Measurements from ENCODE around the gene XRRA1. TPM values are rescaled to one million over a fixed set of nuclear protein-coding genes. Genes with fewer than 3 reads are reported as not detected.

Gene XRRA1
- total and polyA plus RNA-seq, 2 of the 13 experiments (the other 11 are each of a cell fraction or from before 2014, with no cell fraction given), result 7.6 to 10.5 TPM

DNA sequence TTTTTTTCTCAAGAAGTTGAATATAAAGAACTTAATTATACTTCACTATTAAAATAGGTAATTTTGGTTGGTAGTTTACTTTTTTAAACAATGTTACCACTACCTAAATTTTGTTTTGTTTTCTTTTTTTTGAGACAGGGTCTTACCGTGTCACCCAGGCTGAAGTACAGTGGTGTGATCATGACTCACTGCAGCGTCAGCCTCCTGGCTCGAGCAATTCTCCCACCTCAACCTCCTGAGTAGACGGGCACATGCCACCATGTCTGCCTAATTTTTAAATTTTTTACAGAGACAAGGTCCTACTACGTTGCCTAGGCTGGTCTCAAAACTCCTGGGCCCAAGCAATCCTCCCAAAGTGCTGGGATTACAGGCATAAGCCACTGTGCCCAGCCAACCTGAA lies 17.8 kb upstream of the XRRA1 start:
- H3K27ac ChIP-seq (ENCODE audit: extremely low read length, insufficient read depth, low read length), result no peak overlapping the region
- 96% methylated on average over 5 of the region's 5 CpGs for WGBS (ENCODE audit: low lambda C conversion rate)
- H3K4me2 ChIP-seq (ENCODE audit: low read depth, low read length), result no peak overlapping the region
- POLR2A ChIA-PET, result interaction anchor here (1.4 kb wide), 1 partner anchor 22 kb away, joined by 5 read pairs; the partner anchor contains the start of gene NEU3
- H2AFZ ChIP-seq (ENCODE audit: low read length), result no peak overlapping the region
- CTCF ChIA-PET (ENCODE audit: low intra/inter-chr PET ratio, low total read pairs), result no interaction called here
- H3K9me3 ChIP-seq (ENCODE audit: low read length), result no peaks in the 10 kb centered on the region
- H3K4me1 ChIP-seq (ENCODE audit: insufficient read depth, low read length), result no peaks in the 10 kb centered on the region
- DNase-seq (ENCODE audit: low spot score) (no peak), ATAC-seq (no peak), FAIRE-seq (no peak)
- no peak overlapping the region for H3K9ac ChIP-seq (ENCODE audit: insufficient read depth, low read depth, low read length)
- peaks cover 35% of the 10 kb centered on the region for H3K79me2 ChIP-seq (ENCODE audit: insufficient read depth, low read length)
- BruUV-seq (replicated peaks), result no TSS peak
- H3K27me3 ChIP-seq (ENCODE audit: control insufficient read depth in 1 of 2, insufficient read depth in 2 of 2, low read length in 2 of 2), result no peaks in the 10 kb centered on the region
- in situ Hi-C loops (cut with HindIII; ENCODE audit: extremely low pct_ligation_motif_present, low pct_unique_long_range_greater_than_20kb), result no loop called here
- H3K4me3 ChIP-seq (replicated peaks in 1 of 3; ENCODE audit: insufficient read depth in 1 of 3, low read depth in 2 of 3, low read length in 3 of 3), result no peak overlapping the region
- H3K36me3 ChIP-seq (replicated peaks in 1 of 2; ENCODE audit: control insufficient read depth in 1 of 2, insufficient read depth in 2 of 2, low read length in 2 of 2), result peaks cover 13 to 60% of the 10 kb centered on the region in 2 experiments
- intact Hi-C loops (cut with micrococcal nuclease; ENCODE audit: unreplicated experiment), result no loop called here
- peaks cover 20% of the 10 kb centered on the region for H4K20me1 ChIP-seq (ENCODE audit: insufficient read depth, low read length)
- TF ChIP-seq, protein P1, sequence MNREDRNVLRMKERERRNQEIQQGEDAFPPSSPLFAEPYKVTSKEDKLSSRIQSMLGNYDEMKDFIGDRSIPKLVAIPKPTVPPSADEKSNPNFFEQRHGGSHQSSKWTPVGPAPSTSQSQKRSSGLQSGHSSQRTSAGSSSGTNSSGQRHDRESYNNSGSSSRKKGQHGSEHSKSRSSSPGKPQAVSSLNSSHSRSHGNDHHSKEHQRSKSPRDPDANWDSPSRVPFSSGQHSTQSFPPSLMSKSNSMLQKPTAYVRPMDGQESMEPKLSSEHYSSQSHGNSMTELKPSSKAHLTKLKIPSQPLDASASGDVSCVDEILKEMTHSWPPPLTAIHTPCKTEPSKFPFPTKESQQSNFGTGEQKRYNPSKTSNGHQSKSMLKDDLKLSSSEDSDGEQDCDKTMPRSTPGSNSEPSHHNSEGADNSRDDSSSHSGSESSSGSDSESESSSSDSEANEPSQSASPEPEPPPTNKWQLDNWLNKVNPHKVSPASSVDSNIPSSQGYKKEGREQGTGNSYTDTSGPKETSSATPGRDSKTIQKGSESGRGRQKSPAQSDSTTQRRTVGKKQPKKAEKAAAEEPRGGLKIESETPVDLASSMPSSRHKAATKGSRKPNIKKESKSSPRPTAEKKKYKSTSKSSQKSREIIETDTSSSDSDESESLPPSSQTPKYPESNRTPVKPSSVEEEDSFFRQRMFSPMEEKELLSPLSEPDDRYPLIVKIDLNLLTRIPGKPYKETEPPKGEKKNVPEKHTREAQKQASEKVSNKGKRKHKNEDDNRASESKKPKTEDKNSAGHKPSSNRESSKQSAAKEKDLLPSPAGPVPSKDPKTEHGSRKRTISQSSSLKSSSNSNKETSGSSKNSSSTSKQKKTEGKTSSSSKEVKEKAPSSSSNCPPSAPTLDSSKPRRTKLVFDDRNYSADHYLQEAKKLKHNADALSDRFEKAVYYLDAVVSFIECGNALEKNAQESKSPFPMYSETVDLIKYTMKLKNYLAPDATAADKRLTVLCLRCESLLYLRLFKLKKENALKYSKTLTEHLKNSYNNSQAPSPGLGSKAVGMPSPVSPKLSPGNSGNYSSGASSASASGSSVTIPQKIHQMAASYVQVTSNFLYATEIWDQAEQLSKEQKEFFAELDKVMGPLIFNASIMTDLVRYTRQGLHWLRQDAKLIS (CRISPR knock-in tag; IDR thresholded peaks at IDR 0.05), result no peak
- TF ChIP-seq SRSF9 (IDR thresholded peaks at IDR 0.05; ENCODE audit: borderline replicate concordance, insufficient read depth, low read depth, low read length, poor library complexity, severe bottlenecking) (no peak), SRSF4 (IDR thresholded peaks at IDR 0.05; ENCODE audit: low read depth, low read length, poor library complexity, severe bottlenecking) (no peak), RBM22 (optimal IDR thresholded peaks at IDR 0.05; ENCODE audit: low read length) (no peak), ZSCAN20 (CRISPR knock-in tag; IDR thresholded peaks at IDR 0.05; ENCODE audit: borderline replicate concordance) (no peak), ISL2 (CRISPR knock-in tag; IDR thresholded peaks at IDR 0.05) (no peak), ZNF703 (CRISPR knock-in tag; IDR thresholded peaks at IDR 0.05; ENCODE audit: borderline replicate concordance) (no peak), GABPB1 (CRISPR knock-in tag; IDR thresholded peaks at IDR 0.05) (no peak), RARA (CRISPR knock-in tag; IDR thresholded peaks at IDR 0.05) (no peak), ZNF256 (CRISPR knock-in tag; conservative IDR thresholded peaks at IDR 0.05) (no peak), PRMT3 (CRISPR knock-in tag; IDR thresholded peaks at IDR 0.05; ENCODE audit: borderline replicate concordance, low read depth) (no peak), ISX (CRISPR knock-in tag; conservative IDR thresholded peaks at IDR 0.05) (no peak), IRX3 (CRISPR knock-in tag; IDR thresholded peaks at IDR 0.05; ENCODE audit: borderline replicate concordance, low read depth) (no peak), LCORL (IDR thresholded peaks at IDR 0.05) (no peak), LCORL (CRISPR knock-in tag; IDR thresholded peaks at IDR 0.05) (no peak)
- TF ChIP-seq, protein P2, sequence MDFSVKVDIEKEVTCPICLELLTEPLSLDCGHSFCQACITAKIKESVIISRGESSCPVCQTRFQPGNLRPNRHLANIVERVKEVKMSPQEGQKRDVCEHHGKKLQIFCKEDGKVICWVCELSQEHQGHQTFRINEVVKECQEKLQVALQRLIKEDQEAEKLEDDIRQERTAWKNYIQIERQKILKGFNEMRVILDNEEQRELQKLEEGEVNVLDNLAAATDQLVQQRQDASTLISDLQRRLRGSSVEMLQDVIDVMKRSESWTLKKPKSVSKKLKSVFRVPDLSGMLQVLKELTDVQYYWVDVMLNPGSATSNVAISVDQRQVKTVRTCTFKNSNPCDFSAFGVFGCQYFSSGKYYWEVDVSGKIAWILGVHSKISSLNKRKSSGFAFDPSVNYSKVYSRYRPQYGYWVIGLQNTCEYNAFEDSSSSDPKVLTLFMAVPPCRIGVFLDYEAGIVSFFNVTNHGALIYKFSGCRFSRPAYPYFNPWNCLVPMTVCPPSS (IDR thresholded peaks at IDR 0.05), result no peak
- TF ChIP-seq, protein P3, sequence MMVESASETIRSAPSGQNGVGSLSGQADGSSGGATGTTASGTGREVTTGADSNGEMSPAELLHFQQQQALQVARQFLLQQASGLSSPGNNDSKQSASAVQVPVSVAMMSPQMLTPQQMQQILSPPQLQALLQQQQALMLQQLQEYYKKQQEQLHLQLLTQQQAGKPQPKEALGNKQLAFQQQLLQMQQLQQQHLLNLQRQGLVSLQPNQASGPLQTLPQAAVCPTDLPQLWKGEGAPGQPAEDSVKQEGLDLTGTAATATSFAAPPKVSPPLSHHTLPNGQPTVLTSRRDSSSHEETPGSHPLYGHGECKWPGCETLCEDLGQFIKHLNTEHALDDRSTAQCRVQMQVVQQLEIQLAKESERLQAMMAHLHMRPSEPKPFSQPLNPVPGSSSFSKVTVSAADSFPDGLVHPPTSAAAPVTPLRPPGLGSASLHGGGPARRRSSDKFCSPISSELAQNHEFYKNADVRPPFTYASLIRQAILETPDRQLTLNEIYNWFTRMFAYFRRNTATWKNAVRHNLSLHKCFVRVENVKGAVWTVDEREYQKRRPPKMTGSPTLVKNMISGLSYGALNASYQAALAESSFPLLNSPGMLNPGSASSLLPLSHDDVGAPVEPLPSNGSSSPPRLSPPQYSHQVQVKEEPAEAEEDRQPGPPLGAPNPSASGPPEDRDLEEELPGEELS (CRISPR knock-in tag; IDR thresholded peaks at IDR 0.05), result no peak
- TF ChIP-seq, protein P4, sequence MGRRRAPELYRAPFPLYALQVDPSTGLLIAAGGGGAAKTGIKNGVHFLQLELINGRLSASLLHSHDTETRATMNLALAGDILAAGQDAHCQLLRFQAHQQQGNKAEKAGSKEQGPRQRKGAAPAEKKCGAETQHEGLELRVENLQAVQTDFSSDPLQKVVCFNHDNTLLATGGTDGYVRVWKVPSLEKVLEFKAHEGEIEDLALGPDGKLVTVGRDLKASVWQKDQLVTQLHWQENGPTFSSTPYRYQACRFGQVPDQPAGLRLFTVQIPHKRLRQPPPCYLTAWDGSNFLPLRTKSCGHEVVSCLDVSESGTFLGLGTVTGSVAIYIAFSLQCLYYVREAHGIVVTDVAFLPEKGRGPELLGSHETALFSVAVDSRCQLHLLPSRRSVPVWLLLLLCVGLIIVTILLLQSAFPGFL (CRISPR knock-in tag; IDR thresholded peaks at IDR 0.05), result no peak
